ENCODE data around the gene IMMP2L.

IMMP2L gene

DNA sequence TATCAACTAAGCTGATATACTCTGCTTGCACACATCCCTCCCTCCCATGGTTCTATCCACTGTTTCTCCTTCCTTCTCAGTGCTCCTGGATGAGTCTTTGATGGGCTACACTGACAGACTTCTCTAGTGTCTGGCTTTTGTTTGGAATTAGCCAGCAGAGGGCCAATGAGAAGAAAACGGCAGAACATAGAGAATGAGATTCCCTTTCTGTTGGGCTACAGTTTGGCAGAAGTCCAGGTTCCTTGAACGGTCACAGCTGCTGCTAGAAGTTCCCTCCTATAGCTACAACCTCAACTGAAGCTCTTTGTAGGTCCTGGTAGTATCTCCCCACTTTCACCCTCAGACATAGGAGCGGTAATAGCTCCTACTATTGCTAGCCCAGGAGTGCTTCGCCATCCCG is 722.4 kb downstream of the IMMP2L start:
- DNase-seq, result no peak

DNA sequence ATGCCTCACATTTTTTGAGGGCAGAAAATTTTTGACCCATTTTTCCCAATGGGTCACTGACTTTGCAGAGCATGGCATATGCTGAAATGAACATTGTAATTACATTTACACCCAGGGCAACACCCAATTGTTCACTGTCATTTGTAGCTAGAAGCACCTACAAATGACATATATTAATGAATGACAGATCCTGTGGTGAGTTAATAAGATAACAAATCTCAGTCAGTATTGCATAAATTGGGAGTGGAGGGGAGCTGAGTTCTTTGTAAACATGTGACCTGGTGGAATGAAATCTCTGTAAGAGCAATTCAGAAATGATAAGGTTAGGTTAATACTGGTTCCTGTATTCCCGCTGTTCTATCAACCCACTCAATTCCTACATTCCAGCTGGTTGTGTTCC is 726.4 kb downstream of the IMMP2L start:
- no peak for DNase-seq

DNA sequence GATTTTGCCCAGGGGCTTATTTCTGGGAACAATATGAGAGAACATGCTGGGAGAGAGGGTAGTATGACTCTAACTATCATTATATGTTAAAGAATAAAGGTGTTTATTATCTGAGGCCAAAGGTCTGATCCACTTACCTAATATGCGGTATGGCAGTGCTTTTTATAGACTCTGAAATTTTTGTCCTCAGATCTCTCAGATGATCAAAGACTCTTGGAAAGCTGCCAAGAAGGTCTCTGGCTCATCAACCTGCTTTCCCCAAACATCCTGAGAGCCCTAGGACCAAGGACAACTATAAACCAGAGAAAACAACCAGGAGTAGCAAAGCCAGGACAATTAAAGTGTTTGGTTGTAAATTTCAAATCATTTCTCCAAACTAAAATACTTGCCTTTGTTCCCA is 727.1 kb downstream of the IMMP2L start:
- DNase-seq, result no peak

DNA sequence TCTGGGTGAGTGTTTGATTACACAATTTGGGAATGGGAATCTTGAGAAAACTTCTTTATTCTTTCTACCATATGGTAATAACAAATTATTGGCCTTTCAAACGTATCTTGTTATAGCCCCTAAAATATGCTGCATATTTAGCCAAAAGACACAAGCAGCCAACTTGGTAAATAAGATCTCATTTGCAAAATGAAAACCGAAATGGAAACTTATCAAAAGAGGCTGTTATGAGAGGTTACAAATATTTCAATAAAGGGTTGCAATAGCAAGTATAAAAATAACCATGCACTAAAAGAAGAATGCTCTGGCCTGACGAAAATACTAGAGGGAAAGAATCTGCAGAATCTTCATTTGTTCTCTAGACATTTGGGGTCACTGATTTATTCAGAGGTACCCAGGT is 730.9 kb downstream of the IMMP2L start:
- DNase-seq, result no peak

DNA sequence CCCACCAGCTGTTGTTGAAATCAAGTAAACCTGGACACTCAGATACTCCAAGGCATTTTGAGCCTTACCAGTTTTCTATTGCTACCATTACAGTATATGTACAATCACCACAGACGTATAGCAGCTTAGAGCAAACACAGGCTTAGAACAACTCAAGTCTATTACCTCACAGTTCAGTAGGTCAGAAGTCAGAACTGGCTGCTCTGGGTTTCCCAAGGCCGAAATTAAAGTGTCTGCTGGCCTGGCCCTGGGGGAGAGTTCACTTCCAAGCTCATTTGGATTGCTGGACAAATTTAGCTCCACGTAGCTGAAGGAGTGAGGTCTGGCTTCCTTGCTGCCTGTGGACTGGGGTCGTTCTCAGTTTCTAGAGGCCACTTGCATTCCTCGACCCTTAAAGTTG is 731.5 kb downstream of the IMMP2L start:
- DNase-seq, result no peak

DNA sequence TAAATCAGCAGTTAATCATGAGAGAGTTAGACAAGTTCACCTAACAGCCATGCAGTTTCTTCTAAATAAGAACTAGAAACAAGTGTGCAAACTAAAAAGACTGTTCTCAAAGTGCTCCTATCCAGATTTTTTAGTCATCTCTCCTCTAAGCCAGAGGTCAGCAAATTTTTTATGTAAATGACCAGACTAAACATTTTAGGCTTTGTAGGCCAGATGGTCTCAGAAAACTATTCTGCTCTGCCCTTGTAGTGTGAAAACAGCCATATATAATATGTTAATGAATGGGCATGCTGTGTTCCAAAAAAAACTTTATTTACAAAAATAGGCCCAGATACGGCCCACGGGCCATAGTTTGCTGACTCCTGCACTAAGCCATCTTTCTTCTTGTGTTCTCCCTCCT is 734.4 kb downstream of the IMMP2L start:
- DNase-seq, result no peak

DNA sequence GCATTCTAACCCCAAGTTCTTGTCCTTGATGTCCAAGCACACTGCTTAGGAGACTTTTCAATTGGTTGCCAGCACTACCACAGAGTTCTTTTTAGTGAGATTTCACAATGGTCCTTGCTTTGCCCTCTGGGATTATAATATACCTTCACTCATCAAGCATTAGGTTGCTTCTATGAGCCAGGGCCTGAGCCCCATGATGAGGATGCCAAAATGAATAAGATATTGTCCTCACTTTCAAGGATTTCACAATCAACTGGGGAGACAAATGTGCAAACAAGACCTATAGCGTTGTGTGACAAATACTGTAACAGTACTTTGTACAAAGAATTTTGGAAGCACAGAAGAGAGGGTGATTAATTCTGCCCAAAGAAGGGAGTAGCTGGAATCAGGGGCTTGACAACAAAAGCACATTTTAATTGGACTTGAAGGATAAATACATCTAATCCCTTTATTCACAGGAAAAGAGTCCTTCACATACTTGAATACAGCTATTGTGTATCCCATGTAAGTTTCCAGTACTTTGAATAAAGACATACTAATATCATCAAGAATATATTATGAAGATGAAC is 734.9 kb downstream of the IMMP2L start:
- no peak for DNase-seq

DNA sequence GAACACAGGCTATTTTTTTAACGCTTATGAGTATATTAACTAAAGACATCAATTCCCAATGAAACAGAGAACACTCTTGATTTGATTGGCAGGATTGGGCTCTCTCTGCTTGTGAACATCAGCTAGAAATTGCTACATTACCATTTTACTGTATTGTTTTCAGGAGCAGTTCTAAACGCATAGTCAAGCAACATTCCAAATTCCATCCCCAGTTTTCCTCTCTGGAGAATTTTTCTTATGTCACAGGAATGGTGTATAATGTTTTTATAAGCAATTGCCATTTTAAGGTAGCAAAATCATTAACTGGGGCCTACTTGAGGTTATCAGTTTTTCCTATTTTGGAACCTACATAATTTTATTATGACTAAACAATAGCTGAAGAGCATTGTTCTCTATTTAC is 748.3 kb downstream of the IMMP2L start:
- DNase-seq, result no peak

DNA sequence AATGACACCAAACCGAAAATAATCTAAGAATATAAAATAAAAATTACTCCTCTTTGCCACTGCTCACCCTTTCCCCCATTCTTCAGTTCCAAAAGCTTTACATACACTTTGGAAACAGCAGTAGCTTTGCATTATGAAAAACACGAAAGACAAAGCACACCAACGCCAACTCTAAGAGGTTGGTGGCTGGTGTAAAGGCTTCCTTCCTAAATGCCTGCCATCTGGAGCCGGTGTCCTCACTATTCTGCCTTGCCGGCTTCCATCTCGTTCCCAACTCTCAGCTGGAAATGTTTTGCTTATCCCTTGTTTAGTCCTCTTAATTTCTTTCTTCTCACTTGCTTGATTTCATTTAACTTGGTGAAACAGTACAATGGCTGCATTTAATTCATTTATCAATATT is 752.5 kb downstream of the IMMP2L start:
- no peak for DNase-seq

DNA sequence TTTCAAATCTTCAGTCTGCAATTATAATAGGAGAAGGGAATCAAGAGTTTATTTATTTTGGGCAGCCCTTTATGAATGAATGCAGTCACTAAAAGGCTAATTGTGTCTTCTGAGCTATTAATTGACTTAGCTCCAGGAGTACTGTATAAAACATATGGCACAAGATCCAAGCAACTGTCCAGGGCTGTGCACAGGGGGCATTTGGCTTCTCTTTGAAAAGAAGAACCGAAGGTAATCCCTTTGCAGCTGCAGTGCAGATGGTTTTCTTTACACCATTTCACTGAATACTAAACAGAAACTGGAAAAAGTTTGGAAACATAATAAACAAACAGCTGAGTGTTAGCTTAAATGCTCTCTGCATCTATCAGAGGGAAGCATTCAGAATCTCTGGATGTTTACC is 753.9 kb downstream of the IMMP2L start:
- DNase-seq, result no peak

DNA sequence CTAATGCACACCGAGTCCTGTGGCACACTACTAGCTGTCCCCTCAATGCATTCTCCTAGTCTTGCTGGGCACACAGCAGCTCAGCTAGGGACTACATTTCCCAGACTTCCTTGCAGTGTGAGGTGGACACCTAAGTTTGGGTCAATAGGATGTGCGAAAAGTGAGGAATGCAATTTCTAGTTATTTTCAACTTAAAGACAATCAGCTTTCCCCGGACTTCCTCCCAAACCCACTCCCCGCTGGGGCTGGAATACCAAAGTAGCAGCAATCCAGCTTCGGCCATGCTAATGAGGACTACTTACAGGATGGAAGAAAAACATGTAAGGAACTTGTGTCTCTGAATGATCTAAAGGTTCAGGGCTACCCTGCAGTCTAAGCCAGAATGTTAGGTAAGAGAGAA is 757.8 kb downstream of the IMMP2L start:
- DNase-seq, result no peak

DNA sequence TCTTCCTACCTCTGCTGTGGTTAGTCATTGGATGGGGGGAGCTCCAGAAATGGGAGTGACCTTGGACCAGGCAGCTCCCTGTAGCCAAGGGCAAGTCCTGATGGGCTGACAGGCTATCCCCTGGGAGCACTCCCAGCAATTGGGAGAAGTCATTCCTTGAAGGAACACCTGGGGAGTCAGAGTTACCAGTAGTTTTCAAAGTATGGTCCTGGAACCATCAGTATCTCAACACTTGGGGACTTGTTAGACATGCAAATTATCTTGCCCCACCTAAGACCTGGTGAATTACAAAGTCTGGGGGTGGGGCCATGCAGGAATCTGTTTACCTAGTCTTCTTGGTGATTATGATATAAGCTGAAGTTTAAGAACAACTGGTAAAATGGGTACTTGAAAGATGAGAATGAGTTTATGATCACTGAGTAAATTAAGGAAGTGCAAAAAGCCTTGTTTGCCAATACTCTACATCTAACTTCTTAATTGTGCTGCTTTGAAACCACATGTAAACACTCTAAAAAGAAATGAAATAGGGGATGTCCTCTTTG is 758.6 kb downstream of the IMMP2L start:
- no peak for DNase-seq

DNA sequence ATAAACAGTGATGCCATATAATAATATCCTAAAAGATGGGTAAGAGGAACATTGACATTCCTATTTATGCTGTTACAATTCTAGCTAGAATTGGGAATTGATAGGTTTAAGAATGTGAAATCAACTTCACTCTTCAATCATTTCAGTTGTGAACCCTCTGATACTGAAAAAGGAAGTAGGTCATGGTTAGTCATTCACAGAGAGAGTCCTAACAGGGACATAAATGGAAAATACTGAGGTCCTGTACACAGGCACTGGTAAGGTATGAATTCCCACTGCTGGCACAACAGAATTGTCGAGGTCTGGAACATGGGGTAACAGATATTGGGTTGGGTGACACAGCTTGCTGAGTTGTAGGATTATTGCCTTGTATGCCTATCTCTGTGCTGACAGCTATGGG is 760.8 kb downstream of the IMMP2L start:
- no peak for DNase-seq

DNA sequence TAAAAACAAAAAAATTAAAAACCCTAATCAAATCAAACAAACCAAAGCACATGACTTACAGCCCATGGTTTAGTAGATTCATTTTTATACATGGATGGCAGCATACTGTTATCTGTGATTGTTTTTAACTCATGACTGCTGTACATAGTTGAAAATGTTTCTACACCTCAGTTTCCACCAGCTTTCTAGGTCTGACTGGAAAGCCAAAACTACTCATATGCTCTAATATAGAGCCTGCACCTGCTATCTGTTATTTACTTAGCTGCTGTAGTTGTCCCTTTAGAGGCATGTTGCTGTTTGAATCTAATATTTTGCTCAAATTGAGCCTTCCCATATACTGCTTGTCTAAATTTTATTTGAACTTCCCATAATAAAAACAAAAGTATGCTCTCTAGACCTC is 761.3 kb downstream of the IMMP2L start:
- no peak for DNase-seq

DNA sequence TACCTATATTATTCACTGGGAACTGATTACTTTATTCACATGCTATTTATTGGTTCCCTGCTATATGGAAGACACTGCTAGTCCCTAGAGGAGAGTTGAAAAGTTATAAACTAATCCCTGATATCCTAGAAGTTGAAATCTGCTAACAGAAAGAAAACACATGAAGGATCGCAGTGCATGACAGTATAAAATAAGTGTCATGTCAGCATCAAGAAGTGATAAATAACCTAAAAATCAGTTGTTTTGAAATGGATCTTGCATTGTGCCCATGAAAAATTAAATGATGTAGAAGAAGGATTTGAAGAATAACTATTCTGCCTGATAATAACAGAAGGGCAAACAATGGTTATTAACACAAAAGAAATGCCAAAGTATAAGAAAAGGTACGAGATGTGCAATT is 764.6 kb downstream of the IMMP2L start:
- DNase-seq, result no peak

DNA sequence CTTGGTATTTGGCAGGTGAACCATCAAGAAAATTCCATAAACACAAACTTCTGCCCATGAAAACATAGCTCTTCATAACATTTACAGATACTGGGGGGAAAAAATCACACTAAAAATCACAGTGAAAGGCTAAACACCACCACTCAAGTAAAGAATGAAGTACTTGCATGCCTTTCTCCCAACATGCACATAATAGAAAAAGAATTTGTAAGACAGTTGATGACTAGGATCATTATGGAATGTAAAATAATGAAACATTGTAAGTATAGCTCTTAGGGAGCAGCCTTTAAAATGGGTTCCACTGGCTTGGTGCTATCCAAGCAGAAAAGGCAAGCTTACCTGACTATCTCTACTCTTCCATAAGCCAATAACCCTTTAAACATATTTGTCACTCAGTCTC is 771.3 kb downstream of the IMMP2L start:
- no peak for DNase-seq

DNA sequence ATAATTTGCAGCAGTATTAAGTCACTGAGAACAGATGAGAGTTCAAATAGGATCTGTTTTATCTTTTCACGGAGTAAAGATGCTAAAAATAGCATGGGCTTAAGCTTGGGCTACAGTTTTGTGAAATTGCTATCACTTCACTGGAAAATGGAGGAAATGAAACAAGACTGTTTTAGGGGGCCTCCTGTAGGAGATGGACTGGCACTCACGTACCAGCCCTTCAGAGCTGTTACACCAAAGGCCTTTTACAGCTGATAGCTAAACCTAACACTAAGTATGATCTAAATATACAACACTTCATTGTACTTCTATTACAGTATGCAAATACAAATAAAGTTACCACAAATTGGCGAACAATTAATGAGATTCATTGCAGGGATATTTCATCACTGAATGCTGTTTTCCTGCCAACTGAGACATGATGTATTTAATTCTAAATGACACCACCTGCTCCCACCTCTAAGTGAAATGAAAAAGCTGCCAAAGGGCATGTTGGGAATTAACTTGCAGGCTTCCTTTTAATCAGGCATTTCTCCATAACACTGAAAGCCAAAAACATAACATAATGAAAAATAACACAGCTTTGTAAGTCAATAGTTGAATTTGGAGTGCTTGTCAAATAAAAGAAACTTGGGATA is 775.8 kb downstream of the IMMP2L start:
- no peak for DNase-seq

DNA sequence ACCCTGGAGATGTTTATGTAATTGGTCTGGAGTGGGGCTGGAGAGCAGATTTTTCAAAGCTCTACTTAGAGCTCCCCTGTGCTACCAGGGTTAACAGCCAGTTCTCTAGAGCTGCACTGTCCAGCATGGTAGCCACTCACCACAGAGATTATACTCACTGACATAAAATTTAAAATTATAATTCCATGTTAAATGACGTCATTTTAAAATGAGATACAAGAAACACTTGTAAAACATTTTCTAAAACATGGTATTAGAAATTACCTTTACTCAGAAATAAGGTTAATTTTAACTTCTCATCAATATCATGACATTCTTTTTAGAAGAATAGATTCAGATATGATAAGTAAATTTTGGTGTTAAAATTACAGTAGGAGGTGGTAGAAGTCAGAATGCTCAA is 777.5 kb downstream of the IMMP2L start:
- DNase-seq, result no peak

DNA sequence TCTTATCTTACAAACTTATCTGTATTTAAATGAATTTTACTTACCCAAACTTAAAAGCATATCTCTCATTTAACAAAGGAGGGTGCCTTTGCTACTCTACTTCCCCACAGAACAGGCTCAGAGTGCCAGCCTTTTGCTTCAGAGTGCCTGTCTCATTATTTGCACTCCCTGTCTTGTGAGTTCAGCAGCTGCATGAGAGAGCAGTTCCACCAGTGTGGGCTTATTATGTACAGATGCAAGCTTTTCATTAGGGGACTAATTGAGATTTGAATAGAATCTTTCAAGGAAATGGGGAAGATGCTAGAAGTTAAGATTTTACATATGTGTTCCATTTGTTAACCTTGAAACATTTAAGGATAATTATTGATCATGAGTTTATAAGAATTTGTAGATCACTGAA is 781.6 kb downstream of the IMMP2L start:
- no peak for DNase-seq

DNA sequence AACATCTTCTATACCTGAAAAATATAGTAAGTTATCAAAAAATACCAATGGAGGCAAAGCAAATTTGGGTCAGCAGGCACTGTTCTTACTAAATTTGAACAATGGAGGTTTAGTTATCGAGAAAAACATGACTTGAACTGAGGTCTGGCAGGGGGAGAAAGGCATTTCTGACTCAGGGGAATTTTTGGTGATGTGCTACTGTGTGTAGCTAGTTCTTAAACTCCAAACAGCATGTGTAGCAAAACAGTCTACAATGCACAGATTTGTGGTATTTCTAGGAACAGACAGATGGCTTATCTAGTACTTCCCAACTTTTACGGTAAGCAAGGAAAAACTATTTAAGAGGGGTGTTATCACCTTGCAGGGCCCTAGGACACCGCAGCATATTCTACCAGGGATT is 783.0 kb downstream of the IMMP2L start:
- no peak for DNase-seq

DNA sequence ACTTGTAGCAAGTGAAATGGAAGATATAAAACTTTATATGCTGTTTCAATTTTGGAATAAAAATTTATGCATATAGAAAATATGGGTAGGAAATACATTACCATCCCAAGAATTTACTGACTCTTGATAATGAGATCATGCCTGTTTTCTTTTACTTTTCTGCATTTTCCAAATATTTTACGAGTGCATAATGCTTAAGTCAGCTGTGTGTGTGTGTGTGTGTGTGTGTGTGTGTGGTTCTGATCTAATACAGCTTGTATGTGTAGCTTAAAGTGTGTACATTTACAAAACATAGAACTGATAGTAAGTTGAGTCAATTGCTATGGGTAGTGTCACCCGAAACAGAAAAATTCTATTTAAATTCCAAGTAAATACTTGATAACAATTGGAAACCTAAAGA is 787.2 kb downstream of the IMMP2L start:
- DNase-seq, result no peak

DNA sequence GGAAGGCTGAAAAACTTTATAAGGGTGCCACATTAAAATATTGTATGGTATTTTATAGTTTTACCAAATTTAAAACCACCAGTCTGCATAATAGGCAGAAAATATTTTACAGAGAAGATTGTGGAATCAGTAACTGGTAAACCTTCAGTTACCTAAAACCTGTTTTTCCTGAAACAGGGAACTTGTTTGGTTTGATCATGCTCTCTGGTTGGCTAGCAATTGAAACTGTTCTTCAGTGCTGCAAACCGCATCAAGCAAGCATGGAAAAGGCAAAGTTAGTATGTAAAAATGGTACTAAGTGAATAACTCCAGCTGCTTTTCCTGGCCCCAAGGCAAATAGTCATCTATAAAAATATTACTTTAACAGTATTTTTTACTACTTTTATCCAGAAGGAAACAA is 788.2 kb downstream of the IMMP2L start:
- no peak for DNase-seq

DNA sequence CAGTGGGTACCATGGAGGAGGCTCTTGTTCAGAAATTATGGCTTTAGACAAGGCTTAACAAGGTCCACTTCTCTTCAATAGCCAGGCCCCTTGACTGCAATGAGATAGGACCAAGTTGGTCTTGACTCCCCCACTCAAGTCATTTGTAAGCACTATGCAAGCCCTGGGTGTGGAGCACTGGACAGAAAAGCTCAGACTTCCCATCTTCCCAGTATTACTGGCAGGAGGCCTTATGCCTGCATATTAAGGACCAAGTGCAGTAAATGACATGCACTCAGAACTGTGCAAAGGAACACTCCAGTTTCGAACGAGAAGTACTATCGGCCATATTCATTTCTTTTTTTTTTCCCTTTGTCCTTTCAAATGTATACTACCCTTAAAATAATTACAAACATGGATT is 789.7 kb downstream of the IMMP2L start:
- no peak for DNase-seq

DNA sequence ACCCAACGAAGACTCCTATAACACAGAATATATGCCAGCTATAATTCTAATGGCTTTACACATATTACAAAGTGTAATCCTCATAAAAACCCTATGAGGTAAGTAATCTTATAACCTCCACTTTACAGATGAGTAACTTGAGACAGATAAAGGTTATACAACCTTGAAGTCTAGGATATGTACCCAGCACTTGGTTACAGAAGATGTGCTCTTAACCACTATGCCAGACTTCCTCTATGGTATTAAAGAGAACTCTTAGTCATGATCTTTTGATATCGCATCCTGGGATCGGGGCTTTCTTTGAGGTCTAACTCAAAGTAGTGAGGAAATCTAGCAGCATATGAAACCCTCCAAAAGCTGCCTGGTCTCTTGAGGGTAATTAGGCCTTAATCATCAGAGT is 790.6 kb downstream of the IMMP2L start:
- DNase-seq, result no peak

DNA sequence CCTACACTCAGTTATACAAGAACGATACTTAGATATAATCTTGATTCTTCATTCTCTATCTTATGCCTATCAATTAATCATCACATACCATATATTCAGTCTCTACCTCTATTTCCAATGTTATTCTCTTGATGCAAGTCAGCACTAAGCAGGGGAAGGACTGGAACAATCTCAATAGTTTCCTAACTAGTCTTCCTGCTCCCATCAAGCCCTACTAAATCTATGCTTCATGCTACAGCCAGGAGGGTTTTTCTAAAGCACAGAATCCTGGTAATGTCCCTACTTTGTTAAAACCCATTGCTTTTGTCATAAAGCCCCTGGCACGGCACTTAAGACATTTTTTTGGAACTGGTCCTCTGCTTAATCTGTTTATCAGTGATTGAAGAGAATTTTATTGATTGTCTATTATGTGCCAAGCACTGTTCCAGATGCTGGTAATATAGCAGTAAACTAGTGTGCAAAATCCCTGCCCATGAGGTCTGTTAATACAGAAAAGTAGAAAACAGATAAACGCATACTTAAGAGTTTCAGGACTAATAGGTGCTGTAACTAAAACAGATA is 794.7 kb downstream of the IMMP2L start:
- DNase-seq, result no peak

All from CD4-positive, alpha-beta T cell treated with Interleukin-17A for 1 hour (primary cell).